HepG2 (cell line): Measurements from ENCODE around the gene KPNA3. TPM values are rescaled to one million over a fixed set of nuclear protein-coding genes. Genes with fewer than 3 reads are reported as not detected.

Experiments
- ATAC-seq: fragments of 200-7000 bp; cut with Tn5 transposase; 3 replicates; pipeline ENCODE4 v1.9.1; 2020; ENCODE audit warnings: mild to moderate bottlenecking, moderate library complexity
- BruUV-seq: library from RNA; stranded (reverse); fragments of 400-500 nt; replicated peaks from 2 replicates; lab custom pipeline; 2021; lab: Mats Ljungman, UMichigan
- CTCF ChIA-PET: fragments of 300-600 bp; formaldehyde crosslinking; extraction: SDS; loops from one replicate; lab custom pipeline; 2021; ENCODE audit warnings: low total read pairs, inconsistent platforms, low intra/inter-chr PET ratio; lab: Yijun Ruan, JAX
- POLR2A ChIA-PET: fragments of 350-600 bp; sonication (Branson Sonifier 250); formaldehyde crosslinking; loops from one replicate; lab custom pipeline; 2020; ENCODE audit warnings: antibody characterized with exemption, inconsistent platforms; lab: Yijun Ruan, JAX
- DNase-seq: peaks from one replicate; pipeline ENCODE4 v3.0.0-alpha.2; 2015; ENCODE audit warnings: low spot score
- FAIRE-seq: peaks from 3 replicates; lab custom pipeline; 2011; peaks lifted over from hg19 to GRCh38; lab: Jason Lieb, UNC
- H2AFZ ChIP-seq: one replicate; pipeline ENCODE4 v1.6.1; 2011; ENCODE audit warnings: low read length, inconsistent platforms
- H3K27ac ChIP-seq: fragments of 300-600 bp; 3 replicates; pipeline ENCODE4 v1.8.0; 2011; ENCODE audit warnings: mixed run types, mild to moderate bottlenecking, mixed read lengths, low read length, inconsistent platforms; ENCODE audit not compliant: insufficient read depth; ENCODE audit errors: extremely low read length
- H3K27me3 ChIP-seq, 2 experiments: fragments of 200-600 bp in 1 of 2; 2 replicates in 1 of 2; 3 replicates in 1 of 2; pipeline versions ENCODE4 v1.6.0 to v1.8.0; 2011; ENCODE audit warnings: low read length in 2 of 2, mild to moderate bottlenecking in 2 of 2, moderate library complexity in 2 of 2, inconsistent platforms in 1 of 2; ENCODE audit not compliant: insufficient read depth in 2 of 2, control insufficient read depth in 1 of 2
- H3K36me3 ChIP-seq, 2 experiments: fragments of 200-600 bp in 1 of 2; replicated peaks in 1 of 2; 2 replicates in 1 of 2; 3 replicates in 1 of 2; pipeline versions ENCODE4 v1.5.1 to v1.8.0; 2011; ENCODE audit warnings: low read length in 2 of 2, inconsistent platforms in 1 of 2; ENCODE audit not compliant: insufficient read depth in 2 of 2, control insufficient read depth in 1 of 2
- H3K4me1 ChIP-seq: 2 replicates; pipeline ENCODE4 v1.5.1; 2012; ENCODE audit warnings: low read length, inconsistent platforms; ENCODE audit not compliant: insufficient read depth
- H3K4me2 ChIP-seq: 2 replicates; pipeline ENCODE4 v1.6.0; 2011; ENCODE audit warnings: low read depth, low read length, inconsistent platforms
- H3K4me3 ChIP-seq, 3 experiments: fragments of 200-600 bp in 1 of 3; sonication (generic), shearing (Covaris generic) in 1 of 3; replicated peaks in 1 of 3; 2 replicates each; pipeline ENCODE4 v1.5.1; 2011 to 2016; ENCODE audit warnings: low read length in 3 of 3, inconsistent platforms in 2 of 3, low read depth in 2 of 3, mild to moderate bottlenecking in 2 of 3, control low read depth in 1 of 3, mixed read lengths in 1 of 3; ENCODE audit not compliant: insufficient read depth in 1 of 3
- H3K79me2 ChIP-seq: one replicate; pipeline ENCODE4 v1.6.1; 2011; ENCODE audit warnings: low read length, inconsistent platforms; ENCODE audit not compliant: insufficient read depth
- H3K9ac ChIP-seq: 2 replicates; pipeline ENCODE4 v1.6.0; 2011; ENCODE audit warnings: mild to moderate bottlenecking, low read depth, low read length, inconsistent platforms; ENCODE audit not compliant: insufficient read depth
- H3K9me3 ChIP-seq: 2 replicates; pipeline ENCODE4 v1.5.1; 2012; ENCODE audit warnings: mild to moderate bottlenecking, low read length
- H4K20me1 ChIP-seq: 2 replicates; pipeline ENCODE4 v1.6.0; 2011; ENCODE audit warnings: inconsistent platforms, mild to moderate bottlenecking, low read length, moderate library complexity; ENCODE audit not compliant: insufficient read depth
- ELK4 ChIP-seq: sonication (generic); formaldehyde crosslinking; IDR thresholded peaks from 2 replicates; pipeline ENCODE4 v1.9.0; 2021; ENCODE audit warnings: missing genetic modification reagents, borderline replicate concordance
- MZF1 ChIP-seq: sonication (generic); formaldehyde crosslinking; IDR thresholded peaks from 2 replicates; pipeline ENCODE4 v1.8.1; 2023; ENCODE audit warnings: mild to moderate bottlenecking, missing genetic modification reagents, borderline replicate concordance
- SMARCE1 ChIP-seq: fragments of 450-650 bp; IDR thresholded peaks from 2 replicates; pipeline ENCODE4 v1.6.1; 2017; ENCODE audit warnings: borderline replicate concordance
- ZNF432 ChIP-seq: sonication (generic); formaldehyde crosslinking; IDR thresholded peaks from 2 replicates; pipeline ENCODE4 v1.5.0; 2020; ENCODE audit warnings: missing genetic modification reagents, mild to moderate bottlenecking, borderline replicate concordance
- ZNF552 ChIP-seq: sonication (generic); formaldehyde crosslinking; IDR thresholded peaks from 2 replicates; pipeline ENCODE4 v1.9.0; 2022; ENCODE audit warnings: missing genetic modification reagents, mild to moderate bottlenecking, borderline replicate concordance
- ZNF597 ChIP-seq: sonication (generic); formaldehyde crosslinking; IDR thresholded peaks from 2 replicates; pipeline ENCODE4 v1.5.0; 2020; ENCODE audit warnings: missing genetic modification reagents
- ZNF770 ChIP-seq: sonication (generic); formaldehyde crosslinking; IDR thresholded peaks from 2 replicates; pipeline ENCODE4 v1.5.0; 2020; ENCODE audit warnings: mild to moderate bottlenecking, missing genetic modification reagents
- ZNF891 ChIP-seq: sonication (generic); formaldehyde crosslinking; IDR thresholded peaks from 2 replicates; pipeline ENCODE4 v1.5.0; 2020; ENCODE audit warnings: mild to moderate bottlenecking, missing genetic modification reagents
- WGBS: methylation state at CpG from one replicate; pipeline ENCODE4 v1.1.6; 2017; ENCODE audit warnings: low lambda C conversion rate; 5-methylcytosine and 5-hydroxymethylcytosine counted together
- in situ Hi-C: cut with HindIII; loops from 2 replicates; pipeline ENCODE4 v1.10.0; 2017; ENCODE audit warnings: low pct_unique_long_range_greater_than_20kb; ENCODE audit not compliant: extremely low pct_ligation_motif_present
- intact Hi-C: fragments of 100-400 bp; cut with micrococcal nuclease; formaldehyde crosslinking; loops from one replicate; pipeline ENCODE4 v1.10.0; 2022; ENCODE audit not compliant: unreplicated experiment
- polyA plus RNA-seq, 8 experiments: library from polyadenylated mRNA; depleted of rRNA in 3 of 8; stranded (reverse) in 7 of 8; unstranded in 1 of 8; fragments of >200 nt; fragmentation: Illumina TruSeq in 4 of 8; extraction: Trizol in 4 of 8; gene quantifications; 2 replicates each; pipeline versions ENCODE4 v1.2.1 to v1.2.3, GENCODE V29; 2011 to 2016; ENCODE audit warnings: low read depth in 4 of 8, missing spikeins in 1 of 8, mixed read lengths in 1 of 8; ENCODE audit not compliant: insufficient read depth in 1 of 8
- total RNA-seq, 5 experiments: library from RNA; depleted of rRNA; stranded (reverse); fragments of >200 nt; fragmentation: Illumina TruSeq; extraction: Trizol; gene quantifications; 2 replicates each; pipeline ENCODE4 v1.2.3, GENCODE V29; 2016; ENCODE audit warnings: low read depth in 1 of 5

KPNA3 gene
- total and polyA plus RNA-seq, 2 of the 13 experiments (the other 11 are each of a cell fraction or from before 2014, with no cell fraction given), result 13.0 to 28.9 TPM

- TF ChIP-seq ZNF597 (CRISPR knock-in tag), result no peak
- TF ChIP-seq ZNF432, result no peak
These were observed 38.3 kb downstream of the KPNA3 start (continued) for GRCh38 chr13:49754146-49754545.

- H4K20me1 ChIP-seq, result no peaks in the 10 kb centered on the region; the same call in 1 of the 2 replicates
- H3K36me3 ChIP-seq, result 0 out of 5 replicates have a peak, but pooled peaks cover 0 to 2% of the 10 kb centered on the region in 2 experiments
- ATAC-seq (no peak), FAIRE-seq (no peak), DNase-seq (no peak)
- no peak overlapping the region for H3K4me3 ChIP-seq
- BruUV-seq, result no TSS peak
- intact Hi-C loops (no loop called here), in situ Hi-C loops (no loop called here)
- no peak overlapping the region for H2AFZ ChIP-seq
- no peaks in the 10 kb centered on the region for H3K9me3 ChIP-seq
- peaks cover 67% of the 10 kb centered on the region for H3K79me2 ChIP-seq
- H3K9ac ChIP-seq, result no peak overlapping the region
- no peaks in the 10 kb centered on the region for H3K27me3 ChIP-seq
- H3K4me2 ChIP-seq, result no peak overlapping the region
- CTCF ChIA-PET, result no interaction called here
- peaks cover 41% of the 10 kb centered on the region for H3K4me1 ChIP-seq
- H3K27ac ChIP-seq, result no peak overlapping the region
- 94% methylated on average over 2 of the region's 2 CpGs for whole genome bisulfite sequencing
- POLR2A ChIA-PET, result no interaction called here
- TF ChIP-seq ZNF552 (CRISPR knock-in tag) (no peak), ZNF891 (no peak), MZF1 (CRISPR knock-in tag) (no peak), ELK4 (no peak), ZNF770 (CRISPR knock-in tag) (no peak), SMARCE1 (no peak)
These were observed 42.6 kb downstream of the KPNA3 start for GRCh38 chr13:49749848-49750247.
